Measurements from ENCODE around the gene FBLIM1.

FBLIM1 gene

GRCh38 chr1:15833069-15833679 lies 74.6 kb downstream of the FBLIM1 start:
- Histone ChIP-seq H4K20me1 (ENCODE audit: control insufficient read depth, insufficient read depth, low read depth, low read length) (no peaks in the 10 kb centered on the region), H3K4me3 (ENCODE audit: low read length) (peak overlapping the region; percentile 75), H3K4me1 (ENCODE audit: control insufficient read depth, low read length) (peaks cover 68% of the 10 kb centered on the region), H3K36me3 (ENCODE audit: control insufficient read depth, low read length) (peaks cover 7% of the 10 kb centered on the region), H3K27me3 (ENCODE audit: control insufficient read depth, low read length) (no peaks in the 10 kb centered on the region), H3K9me3 (ENCODE audit: control insufficient read depth, insufficient read depth, low read length) (no peaks in the 10 kb centered on the region), H3F3A (ENCODE audit: control insufficient read depth, insufficient read depth) (peaks cover 32% of the 10 kb centered on the region), H3K27ac (ENCODE audit: low read depth, low read length) (peak overlapping the region; percentile 89), H3K79me2 (ENCODE audit: control insufficient read depth, low read length) (peaks cover 49% of the 10 kb centered on the region), H3K4me2 (ENCODE audit: low read length) (peak overlapping the region; percentile 72), H3K9me2 (replicated peaks; ENCODE audit: control insufficient read depth, low read length) (no peaks in the 10 kb centered on the region)
- no peak for TF ChIP-seq EZH2phosphoT487 (IDR thresholded peaks at IDR 0.05; ENCODE audit: borderline replicate concordance, low read length)
- TF ChIP-seq CTCF (IDR thresholded peaks at IDR 0.05; ENCODE audit: low read depth, low read length, poor library complexity, severe bottlenecking): no peak

GRCh38 chr1:15833842-15834405 lies 75.3 kb downstream of the FBLIM1 start:
- H3K79me2 ChIP-seq (ENCODE audit: control insufficient read depth, low read length): peaks cover 49% of the 10 kb centered on the region
- H3K27ac ChIP-seq (ENCODE audit: low read depth, low read length): peak overlapping the region; percentile 89
- H3K9me2 ChIP-seq (replicated peaks; ENCODE audit: control insufficient read depth, low read length): no peaks in the 10 kb centered on the region
- TF ChIP-seq CTCF (IDR thresholded peaks at IDR 0.05; ENCODE audit: low read depth, low read length, poor library complexity, severe bottlenecking): no peak
- TF ChIP-seq EZH2phosphoT487 (IDR thresholded peaks at IDR 0.05; ENCODE audit: borderline replicate concordance, low read length): no peak
- H3K36me3 ChIP-seq (ENCODE audit: control insufficient read depth, low read length): peaks cover 7% of the 10 kb centered on the region
- no peaks in the 10 kb centered on the region for H3K9me3 ChIP-seq (ENCODE audit: control insufficient read depth, insufficient read depth, low read length)
- peaks cover 69% of the 10 kb centered on the region for H3K4me1 ChIP-seq (ENCODE audit: control insufficient read depth, low read length)
- H4K20me1 ChIP-seq (ENCODE audit: control insufficient read depth, insufficient read depth, low read depth, low read length): no peaks in the 10 kb centered on the region
- peaks cover 36% of the 10 kb centered on the region for H3F3A ChIP-seq (ENCODE audit: control insufficient read depth, insufficient read depth)
- H3K4me3 ChIP-seq (ENCODE audit: low read length): peak overlapping the region; percentile 75
- H3K4me2 ChIP-seq (ENCODE audit: low read length): peak overlapping the region; percentile 72
- H3K27me3 ChIP-seq (ENCODE audit: control insufficient read depth, low read length): no peaks in the 10 kb centered on the region

GRCh38 chr1:15834406-15835204 lies 76.0 kb downstream of the FBLIM1 start:
- Histone ChIP-seq H3K9me3 (ENCODE audit: control insufficient read depth, insufficient read depth, low read length) (no peaks in the 10 kb centered on the region), H3K4me2 (ENCODE audit: low read length) (peak overlapping the region; percentile 72), H3K79me2 (ENCODE audit: control insufficient read depth, low read length) (peaks cover 49% of the 10 kb centered on the region), H3K27me3 (ENCODE audit: control insufficient read depth, low read length) (no peaks in the 10 kb centered on the region), H3F3A (ENCODE audit: control insufficient read depth, insufficient read depth) (peaks cover 34% of the 10 kb centered on the region), H3K36me3 (ENCODE audit: control insufficient read depth, low read length) (peaks cover 7% of the 10 kb centered on the region), H3K4me1 (ENCODE audit: control insufficient read depth, low read length) (peaks cover 65% of the 10 kb centered on the region), H3K27ac (ENCODE audit: low read depth, low read length) (peak overlapping the region; percentile 89), H4K20me1 (ENCODE audit: control insufficient read depth, insufficient read depth, low read depth, low read length) (no peaks in the 10 kb centered on the region), H3K9me2 (replicated peaks; ENCODE audit: control insufficient read depth, low read length) (no peaks in the 10 kb centered on the region), H3K4me3 (ENCODE audit: low read length) (peak overlapping the region; percentile 75)
- TF ChIP-seq CTCF (IDR thresholded peaks at IDR 0.05; ENCODE audit: low read depth, low read length, poor library complexity, severe bottlenecking) (no peak), EZH2phosphoT487 (IDR thresholded peaks at IDR 0.05; ENCODE audit: borderline replicate concordance, low read length) (no peak)
